ENCODE results near the gene ABR. TPM values are rescaled to one million over a fixed set of nuclear protein-coding genes. Genes with fewer than 3 reads are reported as not detected.
A peak's percentile ranks its signal among the peaks of the same experiment; 100 is the strongest.

ABR gene
- total RNA-seq, 1 donor = 156 TPM

- Histone ChIP-seq H3K4me1 (ENCODE audit: insufficient read depth, low read length) (peaks cover 29% of the 10 kb centered on the region), H3K4me2 (ENCODE audit: insufficient read depth, low read length) (peak within 1 kb of the TSS; percentile 97), H4K20me1 (ENCODE audit: insufficient read depth, low read length) (peaks cover 27% of the 10 kb centered on the region), H3K9me3 (ENCODE audit: low read depth, low read length) (no peaks in the 10 kb centered on the region), H3K27me3 (ENCODE audit: insufficient read depth, low read length) (no peaks in the 10 kb centered on the region), H3K27ac (ENCODE audit: low read depth, low read length) (peak within 1 kb of the TSS; percentile 74), H3K4me3 (ENCODE audit: insufficient read depth, low read length) (peak within 1 kb of the TSS; percentile 78), H2AFZ (ENCODE audit: low read length) (peak within 1 kb of the TSS; percentile 86), H3K79me2 (ENCODE audit: insufficient read depth, low read length) (peaks cover 20% of the 10 kb centered on the region), H3K36me3 (ENCODE audit: insufficient read depth, low read length) (no peaks in the 10 kb centered on the region)
- no peak for TF ChIP-seq CTCF (IDR thresholded peaks at IDR 0.05; ENCODE audit: extremely low read depth, low read depth, low read length)
- DNase-seq (ENCODE audit: insufficient read length, low spot score, missing footprints) = peak; percentile 98
Observed at GRCh38 chr17:979539-980405, 200.0 kb downstream of the ABR start, which contains the start of gene NXN. Gene NXN (minus strand): TSS chr17:979776.

DNA sequence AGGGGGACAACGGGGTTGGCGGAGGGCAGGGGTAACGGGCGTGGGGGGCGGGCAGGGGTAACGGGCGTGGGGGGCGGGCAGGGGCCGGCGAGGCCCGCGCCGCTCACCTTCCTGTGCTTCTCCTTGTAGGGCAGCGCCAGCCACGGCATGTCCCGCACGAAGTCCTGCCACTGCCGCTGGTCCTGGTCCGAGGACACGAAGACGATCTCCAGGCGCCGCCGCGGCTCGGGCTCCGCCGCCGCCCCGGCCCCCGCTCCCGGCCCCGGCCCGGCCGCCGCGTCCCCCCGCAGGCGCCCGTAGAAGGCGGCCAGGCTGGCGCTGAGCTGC lies 200.6 kb downstream of the ABR start:
- Histone ChIP-seq H4K20me1 (ENCODE audit: insufficient read depth, low read length) (peaks cover 31% of the 10 kb centered on the region), H3K4me1 (ENCODE audit: insufficient read depth, low read length) (peaks cover 29% of the 10 kb centered on the region), H3K4me3 (ENCODE audit: insufficient read depth, low read length) (peak overlapping the region; percentile 78), H3K79me2 (ENCODE audit: insufficient read depth, low read length) (peaks cover 24% of the 10 kb centered on the region), H3K36me3 (ENCODE audit: insufficient read depth, low read length) (no peaks in the 10 kb centered on the region), H3K4me2 (ENCODE audit: insufficient read depth, low read length) (peak overlapping the region; percentile 53), H3K27ac (ENCODE audit: low read depth, low read length) (peak overlapping the region; percentile 37), H3K27me3 (ENCODE audit: insufficient read depth, low read length) (no peaks in the 10 kb centered on the region), H3K9me3 (ENCODE audit: low read depth, low read length) (no peaks in the 10 kb centered on the region), H2AFZ (ENCODE audit: low read length) (no peak overlapping the region)
- DNase-seq (ENCODE audit: insufficient read length, low spot score, missing footprints) = no peak
- no peak for TF ChIP-seq CTCF (IDR thresholded peaks at IDR 0.05; ENCODE audit: extremely low read depth, low read depth, low read length)

DNA sequence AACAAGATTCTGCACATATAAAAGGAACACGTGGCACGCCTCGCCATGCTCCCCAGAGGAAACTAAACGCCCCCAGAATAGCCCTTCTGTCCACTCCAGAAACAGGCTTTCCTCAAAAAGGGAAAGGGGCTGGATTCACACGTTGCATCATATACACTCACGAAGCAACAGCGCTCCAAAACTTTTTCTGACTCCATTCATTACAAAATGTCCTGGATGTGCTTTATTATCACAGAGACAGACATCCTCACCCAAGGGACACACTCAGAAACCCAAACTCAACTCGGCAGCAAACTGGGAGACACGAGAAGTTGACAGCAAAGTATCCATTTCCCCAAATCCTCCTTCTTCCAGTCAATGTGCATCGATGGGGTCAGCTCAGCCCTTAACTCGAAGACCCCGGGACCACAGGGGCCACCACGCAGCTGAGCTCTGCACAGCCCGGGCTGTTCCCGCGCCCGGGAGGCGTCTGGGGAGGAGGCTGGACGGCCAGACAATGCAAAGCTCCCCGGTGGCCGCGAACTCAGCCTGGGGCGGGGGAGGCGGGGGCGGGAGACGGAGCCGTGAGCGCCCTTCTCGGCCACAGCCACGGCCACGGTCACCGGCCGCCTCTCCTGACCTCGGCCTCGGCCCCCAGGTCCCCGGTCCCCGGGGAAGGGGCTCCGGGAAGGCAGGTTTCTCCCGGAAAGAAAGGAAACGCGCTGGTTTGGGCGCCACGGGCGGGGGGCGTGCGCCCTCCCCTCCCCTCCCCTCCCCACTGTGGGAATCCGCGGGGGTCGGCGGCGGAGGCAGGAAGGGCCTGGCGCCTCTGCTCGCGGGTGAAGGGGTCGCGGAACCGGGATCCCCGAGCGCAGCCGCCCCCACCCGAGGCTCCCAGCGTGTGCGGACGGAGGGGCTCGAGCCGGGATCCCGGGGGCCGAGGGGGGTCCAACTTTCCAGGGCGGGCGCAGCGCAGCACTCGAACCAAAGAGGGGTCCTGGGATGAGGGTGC lies 201.4 kb downstream of the ABR start:
- Histone ChIP-seq H3K4me2 (ENCODE audit: insufficient read depth, low read length) (peak overlapping the region; percentile 97), H3K9me3 (ENCODE audit: low read depth, low read length) (no peaks in the 10 kb centered on the region), H3K27me3 (ENCODE audit: insufficient read depth, low read length) (no peaks in the 10 kb centered on the region), H4K20me1 (ENCODE audit: insufficient read depth, low read length) (peaks cover 32% of the 10 kb centered on the region), H2AFZ (ENCODE audit: low read length) (peak overlapping the region; percentile 49), H3K36me3 (ENCODE audit: insufficient read depth, low read length) (no peaks in the 10 kb centered on the region), H3K79me2 (ENCODE audit: insufficient read depth, low read length) (peaks cover 24% of the 10 kb centered on the region), H3K4me1 (ENCODE audit: insufficient read depth, low read length) (peaks cover 29% of the 10 kb centered on the region), H3K27ac (ENCODE audit: low read depth, low read length) (peak overlapping the region; percentile 74), H3K4me3 (ENCODE audit: insufficient read depth, low read length) (peak overlapping the region; percentile 75)
- DNase-seq (ENCODE audit: insufficient read length, low spot score, missing footprints) = peak; percentile 89
- no peak for TF ChIP-seq CTCF (IDR thresholded peaks at IDR 0.05; ENCODE audit: extremely low read depth, low read depth, low read length)
